GM08714 (cell line): ENCODE measurements around the gene CAVIN1.

Experiments used
- H3K4me3 ChIP-seq: fragments of 200-500 bp; sonication (Bioruptor generic); 2 replicates; pipeline ENCODE4 v1.5.1; 2014; ENCODE audit warnings: mild to moderate bottlenecking, low read length, inconsistent platforms
- ZNF274 ChIP-seq: IDR thresholded peaks from 2 replicates; pipeline ENCODE4 v1.6.1; 2012; ENCODE audit warnings: mild to moderate bottlenecking, low read depth, low read length

Gene CAVIN1

GRCh38 chr17:42359133-42359532 lies 63.9 kb downstream of the CAVIN1 start:
- H3K4me3 ChIP-seq: no peak overlapping the region
- TF ChIP-seq ZNF274: no peak

GRCh38 chr17:42358434-42358833 lies 64.6 kb downstream of the CAVIN1 start:
- no peak overlapping the region for H3K4me3 ChIP-seq
- TF ChIP-seq ZNF274: no peak

DNA sequence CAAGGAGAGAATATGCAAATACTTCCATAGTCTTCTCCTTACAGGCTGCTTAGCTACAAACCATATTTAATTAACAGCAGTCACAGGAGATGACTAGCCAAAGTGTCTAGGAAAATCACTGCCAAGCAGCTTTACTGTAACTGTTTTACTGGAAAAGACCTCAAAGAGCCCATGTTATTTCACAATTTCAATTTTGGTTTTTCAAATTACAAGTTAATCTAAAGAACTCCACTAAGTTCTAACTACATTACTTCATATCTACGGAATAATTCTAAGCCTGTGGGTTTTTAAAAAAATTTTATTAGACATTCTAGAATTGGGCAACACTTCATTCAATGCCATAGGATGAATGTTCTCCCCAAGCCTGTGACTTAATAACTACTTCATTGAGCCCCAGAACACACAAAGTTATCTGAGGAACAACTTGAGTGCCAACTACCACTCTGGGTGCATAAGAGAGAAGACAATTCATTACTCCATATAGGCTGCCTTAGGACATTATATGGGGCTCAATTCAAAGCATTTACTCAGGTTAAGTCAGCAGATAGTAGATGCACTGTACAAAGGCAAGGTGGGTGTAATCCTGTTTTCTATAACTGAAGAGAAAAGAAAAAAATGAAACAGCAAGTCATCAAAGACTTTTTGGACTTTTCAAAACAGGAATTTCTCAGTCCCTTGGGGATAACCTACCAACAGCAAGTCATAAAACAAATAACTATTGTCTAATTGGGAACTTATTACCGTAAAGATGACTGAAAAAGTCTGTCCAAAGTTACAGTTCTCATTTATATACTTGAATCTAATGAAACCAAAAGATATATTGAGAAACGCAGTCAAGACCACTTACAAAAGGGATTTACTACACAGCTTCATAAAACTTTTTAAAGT lies 67.9 kb downstream of the CAVIN1 start:
- H3K4me3 ChIP-seq: no peak overlapping the region
- no peak for TF ChIP-seq ZNF274
